MG63 (cell line): ENCODE data around the gene CUTC. TPM values are rescaled to one million over a fixed set of nuclear protein-coding genes. Genes with fewer than 3 reads are reported as not detected.
A peak's percentile ranks its signal among the peaks of the same experiment; 100 is the strongest.

ENCODE experiments used
- DNase-seq: peaks from one replicate; pipeline ENCODE4 v3.0.0-alpha.2; 2020
- H3K27me3 ChIP-seq: fragments of 250-450 bp; sonication (Bioruptor Pico); 2 replicates; pipeline ENCODE4 v1.5.1; 2020; ENCODE audit warnings: mild to moderate bottlenecking, moderate library complexity
- H3K36me3 ChIP-seq: fragments of 250-450 bp; sonication (Bioruptor Pico); 2 replicates; pipeline ENCODE4 v1.5.1; 2020; ENCODE audit warnings: mild to moderate bottlenecking, moderate library complexity
- H3K4me3 ChIP-seq: fragments of 250-450 bp; sonication (Bioruptor Pico); 2 replicates; pipeline ENCODE4 v1.5.1; 2020; ENCODE audit warnings: mild to moderate bottlenecking, moderate library complexity
- H3K9me3 ChIP-seq: fragments of 250-450 bp; sonication (Bioruptor Pico); 2 replicates; pipeline ENCODE4 v1.5.1; 2020; ENCODE audit warnings: mild to moderate bottlenecking, moderate library complexity
- total RNA-seq: library from RNA; depleted of rRNA; stranded (reverse); fragments of >200 nt; shearing (Covaris generic); gene quantifications from 2 replicates; pipeline ENCODE4 v1.2.3, GENCODE V29; 2014; ENCODE audit warnings: low replicate concordance

Gene CUTC
- total RNA-seq, 1 experiment from 2014 or later, result 17.6 TPM

- H3K9me3 ChIP-seq, result no peaks in the 10 kb centered on the region
- no peak for DNase-seq
- peaks cover 4% of the 10 kb centered on the region; the same call in 1 of the 2 replicates for H3K36me3 ChIP-seq
- no peak overlapping the region for H3K4me3 ChIP-seq
- H3K27me3 ChIP-seq, result no peaks in the 10 kb centered on the region
Observed at GRCh38 chr10:99767901-99768300, 35.9 kb downstream of the CUTC start.

- H3K9me3 ChIP-seq, result no peaks in the 10 kb centered on the region
- no peak for DNase-seq
- H3K36me3 ChIP-seq, result peaks cover 3% of the 10 kb centered on the region; the same call in 1 of the 2 replicates
- no peak overlapping the region for H3K4me3 ChIP-seq
- no peaks in the 10 kb centered on the region for H3K27me3 ChIP-seq
Observed at GRCh38 chr10:99768556-99768955, 36.5 kb downstream of the CUTC start.

GRCh38 chr10:99769706-99770105 is 37.7 kb downstream of the CUTC start:
- H3K9me3 ChIP-seq, result no peaks in the 10 kb centered on the region
- DNase-seq, result no peak
- H3K36me3 ChIP-seq, result no peaks in the 10 kb centered on the region
- no peak overlapping the region for H3K4me3 ChIP-seq
- H3K27me3 ChIP-seq, result no peaks in the 10 kb centered on the region

- Histone ChIP-seq H3K27me3 (no peaks in the 10 kb centered on the region), H3K9me3 (no peaks in the 10 kb centered on the region), H3K4me3 (no peak overlapping the region), H3K36me3 (no peaks in the 10 kb centered on the region)
- no peak for DNase-seq
Observed at GRCh38 chr10:99770408-99771045, 38.5 kb downstream of the CUTC start.

- DNase-seq, result no peak
- no peaks in the 10 kb centered on the region for H3K27me3 ChIP-seq
- H3K9me3 ChIP-seq, result no peaks in the 10 kb centered on the region
- H3K4me3 ChIP-seq, result no peak overlapping the region
- no peaks in the 10 kb centered on the region for H3K36me3 ChIP-seq
Observed at GRCh38 chr10:99775850-99776249, 43.8 kb downstream of the CUTC start.

- H3K9me3 ChIP-seq, result no peaks in the 10 kb centered on the region
- no peaks in the 10 kb centered on the region for H3K27me3 ChIP-seq
Observed at GRCh38 chr10:99777918-99778714, 46.1 kb downstream of the CUTC start.

GRCh38 chr10:99779335-99779734 is 47.3 kb downstream of the CUTC start:
- no peaks in the 10 kb centered on the region for H3K9me3 ChIP-seq
- no peak overlapping the region for H3K4me3 ChIP-seq
- H3K36me3 ChIP-seq, result no peaks in the 10 kb centered on the region
- DNase-seq, result no peak
- no peaks in the 10 kb centered on the region for H3K27me3 ChIP-seq

More at GRCh38 chr10:99777918-99778714, 46.1 kb downstream of the CUTC start:
- DNase-seq, result no peak
- H3K36me3 ChIP-seq, result no peaks in the 10 kb centered on the region
- H3K4me3 ChIP-seq, result no peak overlapping the region

GRCh38 chr10:99781734-99782429 is 49.8 kb downstream of the CUTC start:
- H3K27me3 ChIP-seq, result no peaks in the 10 kb centered on the region
- no peak for DNase-seq
- no peaks in the 10 kb centered on the region for H3K9me3 ChIP-seq

GRCh38 chr10:99782447-99783286 is 50.6 kb downstream of the CUTC start, which contains the start of gene ABCC2:
Gene ABCC2 (plus strand): TSS chr10:99782640. CDS start chr10:99782845, 205 bp downstream.
- Histone ChIP-seq H3K4me3 (no peak within 1 kb of the TSS), H3K9me3 (no peaks in the 10 kb centered on the region), H3K36me3 (no peaks in the 10 kb centered on the region), H3K27me3 (no peaks in the 10 kb centered on the region)
- DNase-seq, result no peak

More at GRCh38 chr10:99781734-99782429, 49.8 kb downstream of the CUTC start:
- Histone ChIP-seq H3K36me3 (no peaks in the 10 kb centered on the region), H3K4me3 (no peak overlapping the region)

GRCh38 chr10:99784016-99784726 is 52.1 kb downstream of the CUTC start:
- peak; percentile 83 for DNase-seq
- H3K36me3 ChIP-seq, result no peaks in the 10 kb centered on the region
- H3K4me3 ChIP-seq, result no peak overlapping the region
- no peaks in the 10 kb centered on the region for H3K27me3 ChIP-seq
- H3K9me3 ChIP-seq, result no peaks in the 10 kb centered on the region

- no peak for DNase-seq
- H3K36me3 ChIP-seq, result no peaks in the 10 kb centered on the region
Observed at GRCh38 chr10:99784727-99785441, 52.9 kb downstream of the CUTC start.

GRCh38 chr10:99785646-99786045 is 53.6 kb downstream of the CUTC start:
- Histone ChIP-seq H3K27me3 (no peaks in the 10 kb centered on the region), H3K36me3 (no peaks in the 10 kb centered on the region), H3K4me3 (no peak overlapping the region), H3K9me3 (no peaks in the 10 kb centered on the region)
- DNase-seq, result no peak

More at GRCh38 chr10:99784727-99785441, 52.9 kb downstream of the CUTC start:
- H3K4me3 ChIP-seq, result no peak overlapping the region
- H3K9me3 ChIP-seq, result no peaks in the 10 kb centered on the region
- no peaks in the 10 kb centered on the region for H3K27me3 ChIP-seq

GRCh38 chr10:99787311-99787710 is 55.3 kb downstream of the CUTC start:
- Histone ChIP-seq H3K27me3 (no peaks in the 10 kb centered on the region), H3K36me3 (no peaks in the 10 kb centered on the region), H3K9me3 (no peaks in the 10 kb centered on the region), H3K4me3 (no peak overlapping the region)
- no peak for DNase-seq

GRCh38 chr10:99787782-99788445 is 55.9 kb downstream of the CUTC start:
- H3K4me3 ChIP-seq, result no peak overlapping the region
- DNase-seq, result no peak
- no peaks in the 10 kb centered on the region for H3K9me3 ChIP-seq
- H3K36me3 ChIP-seq, result no peaks in the 10 kb centered on the region
- H3K27me3 ChIP-seq, result no peaks in the 10 kb centered on the region
